CD4-positive, alpha-beta T cell treated with Interleukin-6 for 4 hours (primary cell): ENCODE measurements around the gene GPX4.

Experiments
- DNase-seq: peaks from one replicate; pipeline ENCODE4 v3.0.0-alpha.2; 2020; ENCODE audit warnings: mixed read lengths

GPX4 gene

GRCh38 chr19:1103708-1104310 lies at the start of gene GPX4:
TSS of gene GPX4 (plus strand) at chr19:1103994. CDS start at chr19:1104044, 50 bp downstream.
- DNase-seq, result peak; percentile 100

- DNase-seq, result no peak
Measured at GRCh38 chr19:1054102-1055027, 49.4 kb upstream of the GPX4 start.

GRCh38 chr19:1055028-1055425 lies 48.8 kb upstream of the GPX4 start:
- DNase-seq, result no peak

- no peak for DNase-seq
Measured at GRCh38 chr19:1055886-1056620, 47.7 kb upstream of the GPX4 start.

- peak; percentile 73 for DNase-seq
Measured at GRCh38 chr19:1057176-1057855, 46.5 kb upstream of the GPX4 start.

- DNase-seq, result peak; percentile 44
Measured at GRCh38 chr19:1058112-1058511, 45.7 kb upstream of the GPX4 start.

GRCh38 chr19:1060689-1061088 lies 43.1 kb upstream of the GPX4 start:
- DNase-seq, result no peak

- DNase-seq, result no peak
Measured at GRCh38 chr19:1061987-1062386, 41.8 kb upstream of the GPX4 start.

- DNase-seq, result peak; percentile 11
Measured at GRCh38 chr19:1062387-1063029, 41.3 kb upstream of the GPX4 start.

- peak; percentile 23 for DNase-seq
Measured at GRCh38 chr19:1063030-1063908, 40.5 kb upstream of the GPX4 start.

GRCh38 chr19:1063909-1064660 lies 39.7 kb upstream of the GPX4 start:
- DNase-seq, result peak; percentile 21

GRCh38 chr19:1064661-1065605 lies 38.9 kb upstream of the GPX4 start:
- peak; percentile 82 for DNase-seq

- peak; percentile 3 for DNase-seq
Measured at GRCh38 chr19:1065606-1066109, 38.1 kb upstream of the GPX4 start.

GRCh38 chr19:1066251-1066747 lies 37.5 kb upstream of the GPX4 start:
- DNase-seq, result peak; percentile 17

- DNase-seq, result peak; percentile 93
Measured at GRCh38 chr19:1066748-1067340, 37.0 kb upstream of the GPX4 start, which contains the start of gene ARHGAP45. TSS of gene ARHGAP45 (plus strand) at chr19:1067167. CDS start at chr19:1067406, 239 bp downstream.

- no peak for DNase-seq
Measured at GRCh38 chr19:1067341-1067957, 36.3 kb upstream of the GPX4 start.
